Activated CD8-positive, alpha-beta memory T cell treated with anti-CD3 and anti-CD28 coated beads, Interleukin-2, amount 10 ng/mL, durations not matched to agents 7 days and 5 days (primary cell): ENCODE measurements around the gene UBXN1. TPM values are rescaled to one million over a fixed set of nuclear protein-coding genes. Genes with fewer than 3 reads are reported as not detected.
"Not testable (repeated sequence)": the region's sequence is repeated elsewhere in the genome, so short reads cannot be mapped to it uniquely, and the experiment has no call there.

Experiments
- ATAC-seq: fragments of 150-1000 bp; cut with Tn5 transposase; one replicate; pipeline ENCODE4 v1.10.0; 2021; ENCODE audit warnings: moderate library complexity
- CTCF ChIA-PET: fragments of 350-600 bp; sonication (Branson Sonifier 250); formaldehyde crosslinking; loops from one replicate; lab custom pipeline; 2021; ENCODE audit warnings: antibody characterized with exemption; lab: Charles Lee
- DNase-seq: peaks from one replicate; pipeline ENCODE4 v3.0.0-alpha.2; 2020
- H3K27ac Mint-ChIP-seq: one replicate; pipeline ENCODE4 v1.8.0; 2021; ENCODE audit warnings: mild to moderate bottlenecking, mixed read lengths
- H3K27me3 Mint-ChIP-seq: one replicate; pipeline ENCODE4 v1.8.0; 2021; ENCODE audit warnings: mixed read lengths
- H3K36me3 Mint-ChIP-seq: one replicate; pipeline ENCODE4 v1.8.0; 2021; ENCODE audit warnings: mild to moderate bottlenecking, mixed read lengths
- H3K4me1 Mint-ChIP-seq: one replicate; pipeline ENCODE4 v1.8.0; 2021; ENCODE audit warnings: mixed read lengths
- H3K4me3 Mint-ChIP-seq: one replicate; pipeline ENCODE4 v1.8.0; 2021; ENCODE audit warnings: mild to moderate bottlenecking, moderate library complexity, mixed read lengths
- H3K9me3 Mint-ChIP-seq: one replicate; pipeline ENCODE4 v1.8.0; 2022; ENCODE audit warnings: low read depth, mixed read lengths
- total RNA-seq, 2 experiments: library from RNA; stranded (reverse); gene quantifications; one replicate each; pipeline ENCODE4 v1.2.3, GENCODE V29; 2021

UBXN1 gene
- total RNA-seq, 2 experiments from 2014 or later, result 115 to 152 TPM

DNA sequence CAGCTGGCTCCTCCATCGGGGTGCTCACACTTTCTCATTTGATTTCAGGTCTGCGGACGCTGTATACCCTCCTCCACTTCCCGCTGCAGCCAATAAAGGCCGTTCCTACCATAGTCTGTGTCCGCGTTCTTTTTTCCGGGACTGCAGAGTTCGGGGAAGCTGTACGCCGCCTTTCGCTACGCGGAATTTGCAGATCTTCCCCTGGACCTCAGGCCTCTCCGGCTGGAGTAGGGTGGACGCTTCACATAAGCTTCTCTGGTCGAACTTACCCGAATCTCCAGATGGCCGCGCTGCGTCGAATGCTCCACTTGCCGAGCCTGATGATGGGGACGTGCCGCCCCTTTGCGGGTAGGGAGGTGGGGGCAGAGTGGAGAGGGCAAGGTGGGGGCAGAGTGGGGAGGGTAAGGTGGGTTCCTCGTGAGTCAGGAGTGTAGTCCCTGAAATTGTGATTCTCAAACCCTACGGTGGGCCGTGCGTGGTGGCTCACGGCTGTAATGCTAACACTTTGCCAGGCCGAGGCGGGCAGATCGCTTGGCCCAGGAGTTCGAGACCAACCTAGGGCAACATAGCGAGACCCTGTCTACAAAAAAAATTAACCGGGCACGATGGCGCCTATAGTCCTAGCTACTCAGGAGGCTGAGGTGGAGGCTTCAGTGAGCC lies 13.1 kb downstream of the UBXN1 start:
- Mint-ChIP-seq H3K36me3 (peaks cover 43% of the 10 kb centered on the region), H3K27ac (peak overlapping the region; percentile 95), H3K9me3 (no peaks in the 10 kb centered on the region)

DNA sequence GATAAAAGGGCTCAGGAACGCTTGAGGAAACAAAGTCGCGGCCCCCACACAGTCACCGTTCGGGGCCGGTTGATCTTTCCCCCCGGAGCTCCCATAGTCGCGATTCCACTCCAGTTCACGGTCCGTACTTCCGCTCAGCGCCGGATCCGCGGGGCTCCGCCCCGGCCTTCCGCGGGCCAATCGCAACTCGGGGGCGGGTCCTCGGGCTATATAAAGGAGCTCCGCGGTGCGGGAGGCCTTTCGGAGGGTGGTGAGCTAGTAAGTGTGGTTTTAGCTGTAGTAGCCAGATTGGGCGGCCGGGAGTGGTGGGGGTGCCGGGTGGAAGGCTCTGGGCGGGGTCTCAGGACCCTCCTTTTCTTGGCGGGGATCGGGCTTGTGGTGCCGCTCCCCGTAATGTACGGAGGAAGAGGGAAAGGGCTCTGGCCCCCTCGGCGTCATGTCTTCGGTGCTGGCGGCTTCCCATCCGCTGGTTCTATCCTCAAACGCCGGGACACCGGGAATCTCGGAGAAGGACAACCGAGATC lies 13.7 kb downstream of the UBXN1 start, which contains the start of the genes C11orf98 and CSKMT:
Gene C11orf98, minus strand, starts transcription at position 136 of the 524 bp plus-strand sequence. Its CDS starts 41 bp downstream, at position 95.
Gene CSKMT, plus strand, starts transcription at position 238 of the 524 bp plus-strand sequence. CDS start 568 bp downstream, outside the sequence.
- H3K4me3 Mint-ChIP-seq, result peak within 1 kb of the TSS; percentile 97
- H3K27me3 Mint-ChIP-seq, result no peaks in the 10 kb centered on the region
- CTCF ChIA-PET, result interaction anchor here (0.6 to 3.2 kb wide), 25 partner anchors 9 to 216 kb away, joined by 3 to 21 read pairs (median 5); partner anchors contain the start of genes B3GAT3, GANAB, HNRNPUL2 and INTS5

More for the DNA sequence above, 13.1 kb downstream of the UBXN1 start:
- peak; percentile 80 for DNase-seq
- CTCF ChIA-PET, result interaction anchor here (0.6 to 3.2 kb wide), 21 partner anchors 9 to 216 kb away, joined by 3 to 21 read pairs (median 6); partner anchors contain the start of genes B3GAT3, GANAB, HNRNPUL2 and INTS5
- peak; percentile 34 for ATAC-seq
- Mint-ChIP-seq H3K4me3 (peak overlapping the region; percentile 97), H3K27me3 (no peaks in the 10 kb centered on the region), H3K4me1 (peaks cover 43% of the 10 kb centered on the region)

DNA sequence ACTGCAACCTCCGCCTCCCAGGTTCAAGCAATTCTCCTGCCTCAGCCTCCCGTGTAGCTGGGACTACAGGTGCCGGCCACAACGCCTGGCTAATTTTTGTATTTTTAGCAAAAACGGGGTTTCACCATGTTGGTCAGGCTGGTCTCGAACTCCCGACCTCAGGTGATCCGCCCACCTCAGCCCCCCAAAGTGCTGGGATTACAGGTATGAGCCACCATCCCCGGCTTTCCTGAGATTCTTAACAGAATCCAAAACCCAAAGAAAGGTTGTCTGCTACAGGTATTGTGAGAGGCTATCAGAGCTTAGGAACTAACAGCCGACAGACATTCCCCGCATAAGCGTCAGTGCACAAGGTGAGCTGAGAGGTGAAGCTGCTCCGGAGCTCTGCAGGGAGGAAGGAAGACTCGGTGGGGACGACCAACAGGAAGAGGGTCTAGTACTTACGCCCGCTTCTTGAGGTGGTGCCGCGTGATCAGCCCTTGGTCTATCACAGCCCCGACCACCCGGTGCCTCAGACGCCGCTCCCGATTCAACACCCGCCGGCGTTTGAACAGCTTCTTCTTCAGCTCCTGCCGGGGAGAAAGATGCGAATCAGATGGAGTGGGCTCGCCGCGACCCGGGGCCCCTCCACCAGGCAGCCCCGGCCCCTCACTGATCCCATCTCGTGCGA lies 14.3 kb downstream of the UBXN1 start:
- no peaks in the 10 kb centered on the region for H3K27me3 Mint-ChIP-seq
- H3K9me3 Mint-ChIP-seq, result no peaks in the 10 kb centered on the region
- H3K4me1 Mint-ChIP-seq, result peaks cover 34% of the 10 kb centered on the region
- H3K27ac Mint-ChIP-seq, result peak overlapping the region; percentile 95
- DNase-seq (peak; percentile 78), ATAC-seq (peak; percentile 41)
- peak overlapping the region; percentile 97 for H3K4me3 Mint-ChIP-seq
- H3K36me3 Mint-ChIP-seq, result peaks cover 41% of the 10 kb centered on the region
- CTCF ChIA-PET, result interaction anchor here (0.9 to 3.2 kb wide), 23 partner anchors 9 to 217 kb away, joined by 3 to 21 read pairs (median 6); partner anchors contain the start of genes B3GAT3, GANAB, HNRNPUL2 and INTS5

More for the DNA sequence above, 13.7 kb downstream of the UBXN1 start, which contains the start of the genes C11orf98 and CSKMT:
- Mint-ChIP-seq H3K9me3 (no peaks in the 10 kb centered on the region), H3K27ac (peak within 1 kb of the TSS; percentile 95), H3K36me3 (peaks cover 42% of the 10 kb centered on the region), H3K4me1 (peaks cover 40% of the 10 kb centered on the region)
- DNase-seq (peak; percentile 97), ATAC-seq (peak; percentile 91)

DNA sequence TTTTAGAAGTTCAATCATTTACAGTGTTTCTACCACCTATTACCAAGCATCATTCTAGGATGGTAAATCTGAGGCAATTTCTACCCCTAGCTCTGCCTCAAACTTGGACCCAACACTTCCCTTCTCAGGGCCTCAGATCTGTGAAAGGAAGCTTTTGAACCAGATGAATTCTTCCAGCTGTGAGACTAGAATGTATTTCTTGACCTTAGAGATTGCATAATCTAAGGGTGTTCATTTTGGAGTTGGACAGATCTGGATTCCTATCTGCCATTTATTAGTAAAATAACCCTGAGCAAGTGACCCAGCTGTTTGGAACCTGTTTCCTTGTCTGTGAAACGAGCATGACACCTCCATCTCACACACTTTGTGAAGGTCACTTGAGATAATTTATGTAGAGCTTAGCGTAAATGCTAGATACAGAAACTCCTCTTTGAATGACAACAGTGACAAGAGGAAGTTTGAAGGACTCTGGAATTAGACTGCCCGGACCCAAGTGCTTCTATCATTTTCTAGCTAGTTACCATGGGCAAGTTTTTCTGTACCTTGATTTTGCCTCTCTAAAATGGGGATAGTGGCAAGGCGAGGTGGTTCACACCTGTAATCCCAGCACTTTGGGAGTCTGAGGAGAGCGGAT lies 22.0 kb downstream of the UBXN1 start:
- H3K27ac Mint-ChIP-seq, result no peak overlapping the region
- no peak overlapping the region for H3K4me3 Mint-ChIP-seq

DNA sequence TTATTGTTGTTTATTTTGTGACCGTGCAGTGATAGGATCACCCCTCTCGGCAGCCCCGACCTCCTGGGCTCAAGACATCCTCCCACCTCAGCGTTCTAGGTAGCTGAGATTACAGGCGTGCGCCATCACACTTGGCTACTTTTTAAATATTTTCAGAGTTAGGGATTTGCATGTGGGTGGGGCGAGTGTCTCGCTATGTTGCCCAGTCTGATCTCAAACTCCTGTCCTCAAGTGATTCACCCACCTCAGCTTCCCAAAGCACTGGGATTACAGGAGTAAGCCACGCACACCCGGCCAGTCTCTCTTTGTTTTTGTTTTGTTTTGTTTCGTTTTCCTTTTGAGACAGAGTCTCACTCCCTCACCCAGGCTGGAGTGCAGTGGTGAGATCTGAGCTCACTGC lies 24.6 kb downstream of the UBXN1 start:
- CTCF ChIA-PET, result interaction anchor here (1.1 to 3.3 kb wide), 5 partner anchors 9 to 111 kb away, joined by 3 to 21 read pairs (median 3); partner anchors contain the start of genes C11orf98, CSKMT and MTA2
- Mint-ChIP-seq H3K36me3 (peaks cover 7% of the 10 kb centered on the region), H3K4me1 (peaks cover 32% of the 10 kb centered on the region), H3K27me3 (no peaks in the 10 kb centered on the region), H3K9me3 (no peaks in the 10 kb centered on the region), H3K27ac (peak overlapping the region; percentile 72), H3K4me3 (peak overlapping the region; percentile 66)
- DNase-seq (no peak), ATAC-seq (no peak)

More for the DNA sequence above, 22.0 kb downstream of the UBXN1 start:
- Mint-ChIP-seq H3K36me3 (peaks cover 2% of the 10 kb centered on the region), H3K4me1 (peaks cover 20% of the 10 kb centered on the region), H3K9me3 (no peaks in the 10 kb centered on the region), H3K27me3 (no peaks in the 10 kb centered on the region)
- CTCF ChIA-PET, result interaction anchor here (0.8 to 3.3 kb wide), 6 partner anchors 8 to 232 kb away, joined by 3 to 21 read pairs (median 4); partner anchors contain the start of genes C11orf98, CSKMT and TUT1
- DNase-seq, result no peak
- ATAC-seq, result no peak

DNA sequence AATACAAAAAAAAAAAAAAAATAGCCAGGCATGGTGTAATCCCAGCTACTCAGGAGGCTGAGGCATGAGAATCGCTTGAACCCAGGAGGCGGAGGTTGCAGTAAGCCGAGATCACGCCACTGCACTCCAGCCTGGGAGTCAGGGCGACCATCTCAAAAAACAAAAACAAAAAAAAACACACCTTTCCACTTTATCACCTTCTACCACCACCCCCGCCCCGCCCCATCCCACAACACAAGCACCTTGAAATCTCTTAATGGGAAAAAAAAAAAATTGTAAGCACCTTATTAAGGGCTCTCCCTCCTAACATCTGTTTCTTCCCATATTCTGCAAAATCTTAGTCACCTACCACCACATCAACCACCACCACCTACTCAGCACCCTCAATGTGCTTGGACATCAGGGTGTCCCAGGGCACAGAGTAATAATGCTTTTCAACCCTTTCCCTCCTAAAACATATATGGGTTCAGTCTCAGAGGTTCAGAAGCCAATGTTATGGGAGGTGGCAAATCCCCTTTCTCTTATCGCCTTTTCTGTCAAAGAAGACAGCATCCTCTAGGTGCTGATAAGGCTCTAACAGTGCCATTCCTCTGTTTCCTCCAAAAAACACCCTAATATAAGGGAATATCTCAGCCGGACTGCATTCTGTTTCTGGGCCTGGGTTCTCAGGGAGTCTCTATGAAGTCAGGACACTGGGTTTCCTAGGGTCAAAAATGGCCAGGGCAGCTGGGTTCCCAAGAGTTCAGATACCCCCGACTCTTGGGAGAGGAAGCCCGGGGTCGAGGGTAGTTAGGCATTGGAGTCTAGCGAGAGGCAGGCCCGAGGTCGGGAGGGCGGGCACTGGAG lies 26.5 kb downstream of the UBXN1 start:
- Mint-ChIP-seq H3K36me3 (peaks cover 7% of the 10 kb centered on the region), H3K9me3 (no peaks in the 10 kb centered on the region), H3K4me3 (peak overlapping the region; percentile 86), H3K27ac (peak overlapping the region; percentile 85), H3K27me3 (no peaks in the 10 kb centered on the region), H3K4me1 (peaks cover 35% of the 10 kb centered on the region)
- CTCF ChIA-PET, result interaction anchor here (0.6 to 1.5 kb wide), 9 partner anchors 10 to 134 kb away, joined by 3 to 15 read pairs (median 3); partner anchors contain the start of genes C11orf98, CSKMT, LBHD1 and TUT1
- DNase-seq (no peak), ATAC-seq (peak; percentile 2)

DNA sequence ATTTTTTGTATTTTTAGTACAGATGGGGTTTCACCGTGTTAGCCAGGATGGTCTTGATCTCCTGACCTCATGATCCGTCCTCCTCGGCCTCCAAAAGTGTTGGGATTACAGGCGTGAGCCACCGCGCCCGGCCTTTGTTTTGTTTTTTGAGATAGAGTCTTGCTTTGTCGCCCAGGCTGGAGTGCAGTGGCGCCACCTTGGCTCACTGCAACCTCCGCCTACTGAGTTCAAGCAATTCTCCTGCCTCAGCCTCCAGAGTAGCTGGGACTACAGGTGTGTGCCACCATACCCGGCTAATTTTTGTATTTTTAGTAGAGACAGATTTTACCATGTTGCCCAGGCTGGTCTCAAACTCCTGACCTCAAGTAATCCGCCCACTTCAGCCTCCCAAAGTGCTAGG lies 28.6 kb downstream of the UBXN1 start:
- DNase-seq, H3K27ac Mint-ChIP-seq, H3K27me3 Mint-ChIP-seq, H3K4me3 Mint-ChIP-seq, ATAC-seq, H3K9me3 Mint-ChIP-seq: not testable (repeated sequence)
- CTCF ChIA-PET, result interaction anchor here (1.5 to 1.7 kb wide), 3 partner anchors 15 to 226 kb away, joined by 3 to 7 read pairs (median 4); partner anchors contain the start of genes C11orf98 and CSKMT
- Mint-ChIP-seq H3K4me1 (peaks cover 44% of the 10 kb centered on the region), H3K36me3 (peaks cover 10% of the 10 kb centered on the region)

DNA sequence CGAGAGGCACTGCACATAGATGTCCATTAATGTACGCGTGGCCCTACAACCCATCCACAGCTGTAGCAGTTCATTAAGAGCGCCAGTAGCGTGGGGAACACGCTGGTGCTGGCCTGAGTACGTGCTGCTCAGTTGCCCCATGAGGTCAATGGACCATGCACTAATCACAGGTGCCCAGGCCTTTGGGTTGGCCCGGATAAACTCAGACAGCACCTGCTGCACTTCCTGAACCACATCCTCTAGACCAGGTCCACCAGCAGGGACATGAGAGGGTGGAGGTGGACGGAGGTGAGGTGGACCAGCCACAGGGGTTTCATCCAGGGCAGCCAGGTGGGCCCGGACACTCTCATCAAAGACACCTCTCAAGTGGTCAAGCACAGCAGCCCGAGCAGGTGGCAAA lies 29.4 kb downstream of the UBXN1 start:
- H3K27ac Mint-ChIP-seq, result peak overlapping the region; percentile 19
- H3K9me3 Mint-ChIP-seq, result no peaks in the 10 kb centered on the region
- no peaks in the 10 kb centered on the region for H3K27me3 Mint-ChIP-seq
- H3K4me1 Mint-ChIP-seq, result peaks cover 44% of the 10 kb centered on the region
- no peak overlapping the region for H3K4me3 Mint-ChIP-seq
- H3K36me3 Mint-ChIP-seq, result peaks cover 14% of the 10 kb centered on the region
- CTCF ChIA-PET, result interaction anchor here (1.5 to 2.0 kb wide), 4 partner anchors 15 to 225 kb away, joined by 3 to 7 read pairs (median 6); partner anchors contain the start of genes C11orf98 and CSKMT
- no peak for ATAC-seq
- no peak for DNase-seq

DNA sequence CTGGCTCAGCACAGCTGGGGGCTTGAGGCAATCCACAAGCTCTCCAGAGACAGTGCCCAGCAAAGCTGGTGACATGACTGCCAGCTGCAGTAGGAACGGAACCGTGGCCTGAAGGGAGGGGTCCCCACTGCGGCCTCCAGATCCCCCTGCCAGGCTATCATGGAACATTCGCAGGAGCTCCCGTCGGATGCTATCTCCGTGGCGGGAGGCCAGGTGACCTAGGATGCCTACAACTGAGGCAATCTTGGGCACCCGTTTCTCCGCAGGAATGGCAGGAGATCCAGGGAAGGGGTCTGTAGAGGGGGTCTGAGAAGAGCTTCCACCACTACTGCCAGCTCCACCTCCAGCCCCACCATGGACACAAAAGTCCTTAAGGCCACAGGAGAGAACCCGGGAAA lies 29.9 kb downstream of the UBXN1 start:
- ATAC-seq (no peak), DNase-seq (no peak)
- CTCF ChIA-PET, result interaction anchor here (1.7 to 2.0 kb wide), 2 partner anchors 16 to 26 kb away, joined by 7 read pairs; partner anchors contain the start of genes C11orf98 and CSKMT
- Mint-ChIP-seq H3K36me3 (peaks cover 20% of the 10 kb centered on the region), H3K9me3 (no peaks in the 10 kb centered on the region), H3K27ac (no peak overlapping the region), H3K27me3 (no peaks in the 10 kb centered on the region), H3K4me3 (no peak overlapping the region), H3K4me1 (peaks cover 44% of the 10 kb centered on the region)

DNA sequence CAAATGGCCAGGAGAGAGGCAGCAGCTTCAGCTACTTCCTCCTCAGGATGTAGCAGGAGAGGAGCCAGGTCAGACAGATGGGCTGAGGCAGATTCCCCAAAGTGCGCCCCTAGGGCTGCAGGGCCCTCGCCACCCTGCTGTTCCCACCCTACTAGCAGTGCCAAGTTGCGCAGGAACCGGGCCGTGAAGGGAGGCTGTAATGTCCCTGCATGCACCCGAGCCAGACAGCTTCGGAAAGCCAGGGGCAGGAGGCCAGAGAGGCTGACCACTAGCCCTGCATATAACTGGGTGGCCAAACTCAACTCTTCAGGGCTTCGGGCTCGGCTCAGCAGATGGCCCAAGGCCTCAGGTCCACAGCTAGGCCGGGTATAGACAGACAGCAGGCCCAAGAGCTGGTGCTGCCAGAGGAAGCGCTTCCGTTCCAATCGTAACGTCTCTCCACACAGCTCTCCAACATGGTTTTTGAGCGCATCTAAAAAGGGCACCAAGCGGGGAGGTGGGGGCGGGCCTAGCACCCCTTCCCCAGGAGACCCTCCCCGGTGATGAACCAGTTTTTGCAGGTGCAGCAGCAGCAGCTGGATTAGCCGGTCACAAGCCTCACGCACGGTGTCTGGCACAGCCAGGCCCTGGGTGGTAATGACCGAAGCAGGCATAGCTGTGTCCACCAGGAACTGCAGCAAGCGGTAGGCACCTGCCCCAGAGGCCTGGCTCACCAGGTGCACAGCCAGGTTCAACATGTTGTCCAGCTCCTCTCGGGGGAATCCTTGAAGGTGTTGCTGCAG lies 30.5 kb downstream of the UBXN1 start:
- peaks cover 21% of the 10 kb centered on the region for H3K36me3 Mint-ChIP-seq
- no peaks in the 10 kb centered on the region for H3K9me3 Mint-ChIP-seq
- CTCF ChIA-PET, result interaction anchor here (0.9 to 2.0 kb wide), 4 partner anchors 17 to 56 kb away, joined by 3 to 7 read pairs (median 5); partner anchors contain the start of genes C11orf98, CSKMT and MTA2
- H3K27ac Mint-ChIP-seq, result no peak overlapping the region
- H3K4me3 Mint-ChIP-seq, result no peak overlapping the region
- ATAC-seq (no peak), DNase-seq (no peak)
- no peaks in the 10 kb centered on the region for H3K27me3 Mint-ChIP-seq
- H3K4me1 Mint-ChIP-seq, result peaks cover 40% of the 10 kb centered on the region

DNA sequence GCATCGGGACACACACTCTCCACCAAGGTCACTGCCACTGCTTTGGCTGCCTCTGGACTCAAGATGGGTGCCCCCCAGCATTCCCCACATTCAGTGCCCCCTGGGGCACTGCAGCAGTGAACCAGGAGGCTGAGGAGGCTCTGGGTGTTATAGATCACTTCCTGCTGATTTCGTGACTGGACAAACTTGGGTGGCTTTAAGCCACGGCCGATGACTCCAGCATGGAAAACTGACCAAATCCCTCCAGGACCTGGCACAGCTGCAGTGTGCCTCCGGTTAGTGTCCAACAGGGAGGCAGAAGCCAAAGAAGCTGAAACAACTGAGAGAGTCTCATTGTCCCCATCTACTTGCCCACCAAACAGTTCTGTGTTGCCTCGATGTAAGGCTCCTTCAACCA lies 31.3 kb downstream of the UBXN1 start:
- Mint-ChIP-seq H3K36me3 (peaks cover 26% of the 10 kb centered on the region), H3K27ac (peak overlapping the region; percentile 43), H3K27me3 (no peaks in the 10 kb centered on the region), H3K4me1 (peaks cover 41% of the 10 kb centered on the region), H3K4me3 (no peak overlapping the region), H3K9me3 (no peaks in the 10 kb centered on the region)
- DNase-seq (no peak), ATAC-seq (no peak)
- CTCF ChIA-PET, result interaction anchor here (0.9 to 2.0 kb wide), 5 partner anchors 17 to 56 kb away, joined by 3 to 7 read pairs (median 7); partner anchors contain the start of genes C11orf98, CSKMT, EML3 and MTA2
